HG02943 (cell line): ENCODE data around the gene FOXN3.
"Not testable (repeated sequence)": the region's sequence is repeated elsewhere in the genome, so short reads cannot be mapped to it uniquely, and the experiment has no call there.

Experiments
- ATAC-seq: cut with Tn5 transposase; IDR thresholded peaks from one replicate; pipeline ENCODE4 v1.9.1; 2021; ENCODE audit warnings: mild to moderate bottlenecking, low read depth, moderate library complexity; ENCODE audit not compliant: unreplicated experiment

FOXN3 gene

DNA sequence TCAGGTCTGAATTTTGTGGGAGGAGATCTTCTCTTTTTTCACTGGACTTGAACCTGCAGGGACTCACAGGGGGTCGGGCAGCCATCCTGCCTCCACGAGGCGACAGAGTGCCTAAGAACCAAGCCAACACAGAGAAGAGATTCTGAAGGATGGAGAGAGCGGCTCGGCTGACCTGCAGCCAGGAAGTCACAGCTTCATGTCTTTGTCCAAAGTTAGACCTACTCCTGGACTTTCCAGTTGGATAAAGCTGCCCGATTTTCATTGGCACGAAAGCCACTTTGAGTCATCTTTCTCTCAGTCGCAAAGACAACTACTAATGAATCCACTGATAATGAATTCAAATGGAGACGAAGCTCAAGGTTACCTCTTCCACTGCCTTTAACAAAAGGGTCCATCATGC lies 106.8 kb downstream of the FOXN3 start:
- no peak for ATAC-seq

DNA sequence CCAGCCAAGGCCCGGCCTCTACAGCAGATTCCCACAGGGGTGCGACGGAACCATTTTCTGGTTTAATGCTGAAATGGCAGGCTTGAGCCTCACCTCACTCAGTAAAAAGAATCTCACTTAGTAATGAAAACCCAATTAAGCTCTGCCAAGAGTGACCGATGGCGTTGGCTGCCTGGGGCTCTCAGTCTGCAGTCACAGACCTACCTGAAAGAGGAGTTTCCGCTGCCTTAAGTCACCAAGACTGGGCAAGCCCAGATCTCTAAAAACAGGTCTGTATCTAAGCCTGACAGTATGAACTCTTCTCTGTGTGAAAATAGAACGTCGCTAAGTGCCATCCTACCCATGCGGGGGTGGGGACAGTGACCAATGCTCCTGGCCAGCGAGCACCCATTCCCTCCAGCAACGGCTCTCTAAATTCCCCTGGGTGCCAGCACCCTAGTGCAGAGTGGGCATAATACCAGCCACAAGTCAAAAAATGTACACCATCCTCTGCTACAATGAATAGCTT lies 107.3 kb downstream of the FOXN3 start:
- ATAC-seq = no peak

- no peak for ATAC-seq
Observed at GRCh38 chr14:89308232-89308959, 108.6 kb downstream of the FOXN3 start.

DNA sequence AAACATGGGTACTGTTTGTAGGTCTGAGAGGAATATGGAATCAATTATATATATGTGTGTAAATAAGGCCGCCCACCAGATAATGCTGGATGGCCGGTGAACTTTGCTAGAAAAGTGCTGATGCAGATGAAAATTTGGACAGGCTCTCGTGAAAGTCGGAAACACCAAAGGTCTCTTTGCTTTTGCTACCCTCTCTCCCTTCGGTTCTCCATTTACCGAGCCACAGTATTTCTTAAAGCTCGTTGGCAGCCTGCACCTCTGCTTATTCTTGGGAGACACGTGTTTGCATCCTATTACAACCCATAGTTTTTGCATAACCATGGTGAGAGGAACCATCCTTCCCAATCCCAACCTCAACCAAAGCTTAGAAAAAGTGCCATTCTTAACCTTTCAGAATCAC lies 109.6 kb downstream of the FOXN3 start:
- ATAC-seq = no peak

DNA sequence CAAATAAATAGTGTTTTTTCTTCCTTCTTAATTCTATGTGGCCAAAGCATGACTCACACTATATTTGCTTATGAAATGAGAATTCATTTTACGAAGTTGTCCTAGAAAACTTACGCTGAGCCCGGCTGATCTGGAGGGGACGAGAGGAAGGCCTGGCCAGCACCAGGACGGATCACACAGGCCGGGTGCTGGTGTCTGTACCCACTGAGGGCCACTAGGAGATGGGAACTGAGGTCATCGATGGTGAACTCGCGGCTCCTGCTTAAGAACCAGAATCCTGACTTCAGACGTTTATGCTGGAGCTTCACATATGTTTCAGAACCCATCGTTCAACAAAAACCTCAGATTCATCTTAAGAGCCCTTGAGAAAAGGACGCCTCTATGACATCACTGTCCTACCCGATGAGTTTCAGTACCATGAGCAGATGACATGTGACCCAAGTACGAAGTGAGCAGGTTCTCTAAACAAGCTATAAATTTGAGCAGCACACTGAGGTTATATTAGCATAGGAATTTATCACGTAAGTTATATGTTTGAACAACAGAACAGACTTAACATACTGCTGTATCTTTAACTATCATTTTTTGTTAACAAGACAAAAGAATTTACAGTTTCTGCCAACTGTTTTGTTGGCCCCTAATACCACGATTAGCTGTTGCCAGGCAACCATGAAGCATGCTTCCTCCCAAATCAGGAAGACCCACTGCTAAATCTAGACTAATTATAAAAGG lies 111.9 kb downstream of the FOXN3 start:
- ATAC-seq = peak; percentile 48

DNA sequence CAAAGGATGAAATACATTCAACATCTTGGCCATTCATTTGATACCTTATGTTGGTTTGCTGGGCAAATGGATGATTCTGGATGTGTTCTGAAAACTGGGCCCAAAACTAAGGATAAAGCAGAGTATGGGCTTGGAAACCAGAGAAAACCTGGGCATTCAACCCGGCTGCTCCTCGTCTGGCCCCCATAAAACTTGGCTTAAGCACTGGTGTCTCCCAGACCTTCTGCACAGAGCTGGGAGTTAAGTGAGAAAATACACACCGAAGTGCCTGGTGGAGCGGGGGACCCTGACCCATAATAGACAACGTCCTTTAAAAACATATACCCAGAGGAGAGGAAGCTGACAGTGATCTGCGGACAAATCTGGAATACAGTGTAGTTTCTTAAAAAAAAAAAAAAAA lies 112.5 kb downstream of the FOXN3 start:
- ATAC-seq = no peak

- ATAC-seq = peak; percentile 67
Observed at GRCh38 chr14:89303456-89304435, 113.3 kb downstream of the FOXN3 start.

GRCh38 chr14:89302396-89302950 lies 114.6 kb downstream of the FOXN3 start:
- no peak for ATAC-seq

GRCh38 chr14:89299587-89299986 lies 117.4 kb downstream of the FOXN3 start:
- ATAC-seq = no peak

- ATAC-seq = no peak
Observed at GRCh38 chr14:89298056-89298834, 118.8 kb downstream of the FOXN3 start.

DNA sequence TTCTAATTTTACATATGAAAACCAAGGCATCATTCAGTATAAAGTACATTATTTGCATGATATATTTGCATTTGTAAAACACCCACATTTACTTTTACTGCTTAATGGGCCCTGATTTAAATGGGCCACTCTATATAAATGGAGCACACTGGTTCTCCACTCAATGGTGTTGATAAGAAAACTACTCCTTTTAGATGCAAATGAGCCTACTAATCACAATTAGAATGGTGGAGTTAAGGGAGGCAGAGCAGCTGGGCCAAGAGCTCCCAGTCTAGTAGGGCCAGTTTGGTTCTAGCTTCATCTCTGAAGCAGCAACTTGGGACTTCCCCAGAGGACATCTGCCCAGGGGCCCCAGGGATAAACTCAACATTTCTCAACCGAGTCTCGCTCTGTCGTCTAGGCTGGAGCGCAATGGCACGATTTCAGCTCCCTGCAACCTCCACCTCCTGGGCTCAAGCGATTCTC lies 120.7 kb downstream of the FOXN3 start:
- ATAC-seq = no peak

DNA sequence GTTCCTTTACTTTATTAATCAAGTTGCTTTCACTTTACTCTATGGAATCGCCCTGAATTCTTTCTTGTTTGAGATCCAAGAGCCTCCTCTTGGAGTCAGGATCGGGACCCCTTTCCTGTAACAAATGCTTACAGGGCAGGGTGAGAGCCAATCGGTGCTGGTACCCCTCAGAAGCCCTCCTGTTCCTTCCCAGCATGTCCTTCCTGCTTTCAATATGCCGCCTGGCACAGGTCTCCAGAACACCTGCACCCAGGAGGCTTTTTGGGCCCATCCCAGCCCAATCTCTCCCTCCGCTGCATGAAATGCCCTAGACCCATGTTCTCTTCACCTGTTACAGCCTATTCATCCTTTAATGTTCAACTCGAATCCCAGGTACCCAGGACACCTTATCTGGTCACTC lies 122.2 kb downstream of the FOXN3 start:
- ATAC-seq = no peak

- ATAC-seq = not testable (repeated sequence)
Observed at GRCh38 chr14:89294469-89294868, 122.6 kb downstream of the FOXN3 start.

DNA sequence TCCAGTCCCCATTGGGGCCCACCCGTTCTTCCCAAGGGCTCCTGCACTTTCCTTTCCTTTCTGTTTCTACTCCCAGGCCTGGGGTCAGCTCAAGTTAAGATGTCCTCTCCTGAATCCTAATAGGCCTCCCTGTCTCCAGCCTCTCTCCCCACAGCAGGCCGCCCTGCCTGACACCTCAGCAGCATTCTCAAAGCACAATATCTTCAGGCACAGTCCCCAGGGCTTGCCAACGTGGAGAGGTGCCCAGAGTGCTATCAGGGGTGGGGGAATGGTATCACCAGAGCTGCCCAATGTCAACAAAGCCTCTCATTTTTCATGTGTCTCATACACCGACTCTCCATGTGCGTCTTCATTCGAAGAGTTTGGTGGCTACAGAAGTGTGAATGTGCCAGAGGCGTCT lies 123.0 kb downstream of the FOXN3 start:
- ATAC-seq = no peak

DNA sequence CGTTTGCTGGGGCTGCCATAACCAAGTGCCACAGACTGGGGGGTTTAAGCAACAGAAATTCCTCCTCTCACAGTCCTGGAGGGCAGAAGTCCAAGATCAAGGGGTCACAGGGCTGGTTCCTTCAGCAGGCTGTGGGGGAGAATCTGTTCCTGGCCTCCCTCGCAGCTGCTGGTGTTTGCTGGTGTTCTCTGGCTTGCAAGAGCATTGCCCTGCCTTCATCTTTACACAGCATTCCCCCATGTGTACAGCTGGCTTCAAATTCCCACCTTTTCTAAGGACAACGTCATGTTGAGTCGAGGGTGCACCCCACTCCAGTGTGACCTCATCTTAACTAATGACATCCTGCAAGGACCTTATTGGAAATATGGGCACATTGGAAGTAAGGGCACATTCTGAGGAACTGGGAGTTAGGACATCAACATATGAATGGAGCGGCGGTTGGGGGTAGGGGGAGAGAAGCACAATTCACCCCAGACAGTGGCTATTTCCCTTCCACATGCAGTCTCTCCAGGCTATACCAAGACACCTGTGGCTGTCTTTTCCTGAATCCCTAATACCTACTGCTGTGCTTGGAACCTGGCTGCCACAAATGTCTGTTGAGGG lies 123.6 kb downstream of the FOXN3 start:
- ATAC-seq = no peak

GRCh38 chr14:89292579-89293313 lies 124.3 kb downstream of the FOXN3 start:
- ATAC-seq = no peak

GRCh38 chr14:89291351-89291940 lies 125.6 kb downstream of the FOXN3 start:
- ATAC-seq = no peak

DNA sequence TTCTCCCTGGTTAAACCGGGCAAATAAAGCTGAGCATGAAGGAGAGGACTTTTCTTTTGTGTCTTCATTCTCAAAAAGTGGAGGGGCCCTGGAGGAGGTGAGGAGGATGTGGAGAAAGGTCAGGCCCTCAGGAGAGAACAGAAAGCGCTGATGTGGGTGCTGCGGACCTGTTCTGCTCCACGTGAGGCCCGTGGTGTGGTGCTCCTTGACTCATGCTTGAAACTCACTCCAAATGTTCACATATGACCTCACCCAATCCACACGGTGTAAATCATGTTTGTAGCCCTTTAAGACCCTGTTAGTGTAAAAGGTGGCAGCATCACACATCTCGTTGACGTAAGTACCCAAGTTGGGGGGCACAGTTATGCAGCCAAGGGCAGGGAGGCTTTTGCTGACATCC lies 126.2 kb downstream of the FOXN3 start:
- ATAC-seq = no peak
